Measurements from ENCODE around the gene KCNMA1. TPM values are rescaled to one million over a fixed set of nuclear protein-coding genes. Genes with fewer than 3 reads are reported as not detected.

Gene KCNMA1
- total RNA-seq, 1 donor from 2014 or later = not detected

DNA sequence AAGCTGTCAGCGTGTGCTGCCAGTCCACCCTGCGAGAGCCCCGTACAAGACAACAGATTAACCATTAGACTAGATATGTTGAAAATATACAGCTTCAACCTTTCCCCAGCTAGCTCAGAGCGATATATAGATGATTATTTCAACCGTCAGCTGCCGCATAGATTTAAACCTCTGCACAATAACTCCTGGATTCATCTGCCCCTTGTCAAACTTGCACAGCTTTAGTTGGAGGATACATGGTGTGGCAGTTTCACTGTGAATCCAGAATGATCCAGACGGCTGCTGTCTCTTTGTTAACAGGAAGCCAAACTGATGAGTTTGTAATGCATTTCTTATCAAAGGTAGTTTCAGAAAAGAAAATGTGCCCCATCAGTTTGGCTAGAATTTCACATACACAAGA lies 659.7 kb downstream of the KCNMA1 start:
- Mint-ChIP-seq H3K4me1 (no peaks in the 10 kb centered on the region), H3K27me3 (peaks cover 2% of the 10 kb centered on the region), H3K4me3 (no peak overlapping the region), H3K9me3 (no peaks in the 10 kb centered on the region), H3K36me3 (ENCODE audit: low read depth) (no peaks in the 10 kb centered on the region), H3K27ac (no peak overlapping the region)
- DNase-seq = no peak
- intact Hi-C loops (cut with micrococcal nuclease) = no loop called here

DNA sequence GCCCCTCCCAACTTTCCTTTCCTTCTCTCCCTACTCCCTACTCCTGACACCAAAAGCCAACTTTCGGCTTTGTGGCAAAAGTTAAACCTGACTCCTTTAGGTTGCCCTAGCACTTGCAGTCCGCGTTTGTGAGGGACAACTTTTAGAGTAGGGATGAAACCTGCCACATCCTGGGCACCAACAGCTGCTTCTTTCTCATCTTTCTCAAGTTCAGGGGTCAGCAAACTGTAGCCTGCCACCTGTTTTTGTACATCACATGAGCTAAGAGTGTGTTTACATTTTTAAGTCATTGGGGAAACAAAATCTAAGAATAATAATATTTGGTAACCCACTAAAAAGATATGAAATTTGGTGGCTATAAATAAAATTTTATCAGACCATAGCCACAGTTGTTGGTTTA lies 660.6 kb downstream of the KCNMA1 start:
- intact Hi-C loops (cut with micrococcal nuclease) = no loop called here
- peaks cover 2% of the 10 kb centered on the region for H3K27me3 Mint-ChIP-seq
- H3K9me3 Mint-ChIP-seq = no peaks in the 10 kb centered on the region
- H3K27ac Mint-ChIP-seq = no peak overlapping the region
- no peak for DNase-seq
- H3K36me3 Mint-ChIP-seq (ENCODE audit: low read depth) = no peaks in the 10 kb centered on the region
- no peak overlapping the region for H3K4me3 Mint-ChIP-seq
- no peaks in the 10 kb centered on the region for H3K4me1 Mint-ChIP-seq

- Mint-ChIP-seq H3K9me3 (no peaks in the 10 kb centered on the region), H3K27me3 (peaks cover 5% of the 10 kb centered on the region), H3K4me3 (no peak overlapping the region), H3K36me3 (ENCODE audit: low read depth) (no peaks in the 10 kb centered on the region), H3K4me1 (no peaks in the 10 kb centered on the region), H3K27ac (no peak overlapping the region)
- DNase-seq = no peak
- intact Hi-C loops (cut with micrococcal nuclease) = no loop called here
Observed at GRCh38 chr10:76976142-76976541, 661.5 kb downstream of the KCNMA1 start.

DNA sequence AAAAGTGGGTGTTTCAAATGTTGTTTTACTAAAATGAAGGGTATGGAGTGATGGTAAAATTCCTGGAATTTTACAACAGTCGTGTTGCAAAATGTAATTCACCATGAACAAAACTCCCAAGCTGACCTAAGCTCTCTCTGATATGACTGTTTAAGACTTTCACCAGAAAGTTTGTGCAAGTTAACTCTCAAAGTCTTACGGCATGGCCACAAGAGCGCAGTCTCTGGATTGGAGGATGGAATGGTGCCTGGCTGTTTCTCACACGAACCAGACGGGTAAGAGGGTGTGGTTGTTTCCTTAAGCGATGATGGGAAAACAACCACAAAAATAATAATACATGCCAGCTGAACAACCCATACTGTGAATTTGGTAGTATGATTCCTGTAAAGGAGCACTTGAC lies 662.5 kb downstream of the KCNMA1 start:
- Mint-ChIP-seq H3K4me3 (no peak overlapping the region), H3K36me3 (ENCODE audit: low read depth) (no peaks in the 10 kb centered on the region), H3K4me1 (no peaks in the 10 kb centered on the region), H3K27me3 (peaks cover 5% of the 10 kb centered on the region), H3K9me3 (no peaks in the 10 kb centered on the region), H3K27ac (no peak overlapping the region)
- intact Hi-C loops (cut with micrococcal nuclease) = no loop called here
- no peak for DNase-seq

GRCh38 chr10:76974017-76974691 lies 663.5 kb downstream of the KCNMA1 start:
- Mint-ChIP-seq H3K27ac (no peak overlapping the region), H3K4me3 (no peak overlapping the region), H3K27me3 (peaks cover 5% of the 10 kb centered on the region), H3K36me3 (ENCODE audit: low read depth) (no peaks in the 10 kb centered on the region), H3K9me3 (no peaks in the 10 kb centered on the region), H3K4me1 (no peaks in the 10 kb centered on the region)
- no peak for DNase-seq
- intact Hi-C loops (cut with micrococcal nuclease) = no loop called here

DNA sequence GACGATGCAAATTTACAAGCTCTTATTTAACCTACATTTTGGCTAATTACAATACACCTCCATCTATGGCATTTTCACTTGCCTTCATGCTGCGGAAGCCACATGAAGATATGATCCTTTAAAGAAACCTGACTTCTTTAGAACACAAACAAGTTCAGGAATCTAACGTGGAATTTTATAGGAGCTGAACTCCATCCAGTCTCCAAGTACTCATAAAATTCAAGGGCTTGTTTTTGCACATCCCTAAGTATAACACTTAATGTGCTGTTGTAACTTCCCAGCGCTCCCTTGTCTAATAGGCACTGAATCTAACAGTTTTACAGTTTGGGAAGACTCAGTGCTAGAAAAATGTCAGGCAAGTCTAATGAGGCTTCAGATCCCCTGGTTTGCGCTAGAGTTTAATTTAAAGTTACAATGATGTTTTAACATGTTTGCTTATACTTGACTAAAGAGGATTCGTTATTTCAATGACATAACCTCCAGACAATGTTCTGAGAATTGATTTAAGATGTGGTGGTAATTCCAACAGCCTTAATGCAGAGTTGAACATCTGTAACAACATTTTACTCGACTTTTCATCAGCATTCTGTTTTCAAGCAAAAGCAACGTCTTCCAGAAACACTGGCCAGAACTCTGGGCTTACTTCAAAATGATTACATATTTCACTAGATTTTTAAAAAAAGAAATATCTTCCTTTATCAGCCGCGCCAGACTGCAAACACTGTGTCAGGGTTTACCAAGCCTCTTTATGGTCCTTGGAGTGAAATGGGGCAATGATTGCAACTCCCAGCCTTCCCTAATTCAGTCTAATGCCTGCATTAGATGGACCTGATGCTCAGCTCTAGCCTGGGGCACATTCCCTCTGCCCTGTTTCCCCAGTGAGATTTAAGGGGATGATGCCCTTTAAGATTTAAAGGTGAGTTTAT lies 664.3 kb downstream of the KCNMA1 start:
- no peak overlapping the region for H3K27ac Mint-ChIP-seq
- H3K36me3 Mint-ChIP-seq (ENCODE audit: low read depth) = no peaks in the 10 kb centered on the region
- H3K4me3 Mint-ChIP-seq = no peak overlapping the region
- intact Hi-C loops (cut with micrococcal nuclease) = no loop called here
- no peaks in the 10 kb centered on the region for H3K9me3 Mint-ChIP-seq
- H3K4me1 Mint-ChIP-seq = no peaks in the 10 kb centered on the region
- no peak for DNase-seq
- peaks cover 5% of the 10 kb centered on the region for H3K27me3 Mint-ChIP-seq

- peaks cover 5% of the 10 kb centered on the region for H3K27me3 Mint-ChIP-seq
Observed at GRCh38 chr10:76972541-76972940, 665.1 kb downstream of the KCNMA1 start.

DNA sequence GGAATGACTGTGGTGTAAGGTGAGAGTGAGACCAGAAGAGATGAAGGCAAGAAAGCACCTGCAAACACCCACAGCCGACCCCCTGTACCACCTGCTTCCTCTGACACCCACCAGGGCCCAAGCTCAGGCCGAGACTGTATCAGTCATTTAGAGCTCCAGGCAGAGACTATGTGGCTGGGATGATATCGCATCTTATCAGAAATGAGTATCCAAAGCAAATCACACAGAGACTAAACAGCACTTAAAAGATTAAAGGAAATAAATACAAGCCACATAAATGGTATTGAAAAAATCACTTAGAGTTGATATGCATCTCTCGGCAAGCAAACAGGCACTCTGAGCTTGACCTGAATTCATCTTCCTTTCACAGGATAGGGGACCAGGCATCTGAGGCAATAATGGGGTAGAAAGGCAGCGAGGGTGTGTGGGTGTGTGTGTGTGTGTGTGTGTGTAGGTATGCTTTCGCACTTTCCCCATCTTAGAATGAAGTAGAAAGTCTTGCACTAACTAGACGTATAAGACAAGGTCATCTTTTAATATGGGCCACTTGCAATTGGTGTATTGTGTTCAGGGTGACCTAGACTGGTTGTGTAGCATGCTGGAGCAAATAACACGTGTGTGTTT lies 665.9 kb downstream of the KCNMA1 start:
- peaks cover 4% of the 10 kb centered on the region for H3K27me3 Mint-ChIP-seq
- H3K36me3 Mint-ChIP-seq (ENCODE audit: low read depth) = no peaks in the 10 kb centered on the region
- no peak overlapping the region for H3K27ac Mint-ChIP-seq
- DNase-seq = no peak
- no peaks in the 10 kb centered on the region for H3K9me3 Mint-ChIP-seq
- intact Hi-C loops (cut with micrococcal nuclease) = no loop called here
- H3K4me3 Mint-ChIP-seq = no peak overlapping the region
- no peaks in the 10 kb centered on the region for H3K4me1 Mint-ChIP-seq

More at GRCh38 chr10:76972541-76972940, 665.1 kb downstream of the KCNMA1 start:
- Mint-ChIP-seq H3K27ac (no peak overlapping the region), H3K4me3 (no peak overlapping the region), H3K9me3 (no peaks in the 10 kb centered on the region), H3K36me3 (ENCODE audit: low read depth) (no peaks in the 10 kb centered on the region), H3K4me1 (no peaks in the 10 kb centered on the region)
- DNase-seq = no peak
- intact Hi-C loops (cut with micrococcal nuclease) = no loop called here

- intact Hi-C loops (cut with micrococcal nuclease) = no loop called here
- no peak overlapping the region for H3K4me3 Mint-ChIP-seq
- H3K27ac Mint-ChIP-seq = no peak overlapping the region
- H3K27me3 Mint-ChIP-seq = peaks cover 4% of the 10 kb centered on the region
- no peaks in the 10 kb centered on the region for H3K9me3 Mint-ChIP-seq
- H3K36me3 Mint-ChIP-seq (ENCODE audit: low read depth) = no peaks in the 10 kb centered on the region
- DNase-seq = no peak
- H3K4me1 Mint-ChIP-seq = no peaks in the 10 kb centered on the region
Observed at GRCh38 chr10:76970711-76971519, 666.7 kb downstream of the KCNMA1 start.

GRCh38 chr10:76969366-76969948 lies 668.2 kb downstream of the KCNMA1 start:
- no peak for DNase-seq
- intact Hi-C loops (cut with micrococcal nuclease) = no loop called here
- H3K4me1 Mint-ChIP-seq = no peaks in the 10 kb centered on the region
- no peaks in the 10 kb centered on the region for H3K36me3 Mint-ChIP-seq (ENCODE audit: low read depth)
- H3K9me3 Mint-ChIP-seq = no peaks in the 10 kb centered on the region
- H3K27ac Mint-ChIP-seq = no peak overlapping the region
- peaks cover 4% of the 10 kb centered on the region for H3K27me3 Mint-ChIP-seq
- H3K4me3 Mint-ChIP-seq = no peak overlapping the region

DNA sequence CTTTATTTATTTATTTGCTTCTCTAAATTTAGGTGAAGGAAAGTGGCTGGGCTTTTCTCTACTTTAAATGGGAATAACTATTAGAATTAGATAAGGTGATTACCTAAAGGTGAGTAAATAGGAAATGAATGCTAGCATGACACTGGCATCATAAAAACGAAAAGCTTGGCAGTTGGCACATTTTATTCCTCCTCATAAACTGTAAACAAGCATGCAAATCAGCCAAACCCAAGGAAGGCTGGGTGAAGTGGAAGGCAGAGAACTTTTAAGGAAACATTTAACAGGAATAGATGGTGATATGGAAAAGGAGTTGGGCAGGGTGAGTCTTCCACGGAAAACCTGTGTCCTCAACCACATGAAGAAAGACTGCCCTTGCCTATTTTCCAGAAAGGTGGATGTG lies 669.1 kb downstream of the KCNMA1 start:
- H3K36me3 Mint-ChIP-seq (ENCODE audit: low read depth) = no peaks in the 10 kb centered on the region

GRCh38 chr10:76962851-76963250 lies 674.8 kb downstream of the KCNMA1 start:
- Mint-ChIP-seq H3K27me3 (no peaks in the 10 kb centered on the region), H3K4me1 (no peaks in the 10 kb centered on the region), H3K36me3 (ENCODE audit: low read depth) (no peaks in the 10 kb centered on the region), H3K9me3 (no peaks in the 10 kb centered on the region), H3K27ac (no peak overlapping the region), H3K4me3 (no peak overlapping the region)
- intact Hi-C loops (cut with micrococcal nuclease) = no loop called here
- no peak for DNase-seq

More for the DNA sequence above, 669.1 kb downstream of the KCNMA1 start:
- Mint-ChIP-seq H3K27me3 (peaks cover 4% of the 10 kb centered on the region), H3K9me3 (no peaks in the 10 kb centered on the region), H3K4me3 (no peak overlapping the region), H3K4me1 (no peaks in the 10 kb centered on the region), H3K27ac (no peak overlapping the region)
- intact Hi-C loops (cut with micrococcal nuclease) = no loop called here
- no peak for DNase-seq

DNA sequence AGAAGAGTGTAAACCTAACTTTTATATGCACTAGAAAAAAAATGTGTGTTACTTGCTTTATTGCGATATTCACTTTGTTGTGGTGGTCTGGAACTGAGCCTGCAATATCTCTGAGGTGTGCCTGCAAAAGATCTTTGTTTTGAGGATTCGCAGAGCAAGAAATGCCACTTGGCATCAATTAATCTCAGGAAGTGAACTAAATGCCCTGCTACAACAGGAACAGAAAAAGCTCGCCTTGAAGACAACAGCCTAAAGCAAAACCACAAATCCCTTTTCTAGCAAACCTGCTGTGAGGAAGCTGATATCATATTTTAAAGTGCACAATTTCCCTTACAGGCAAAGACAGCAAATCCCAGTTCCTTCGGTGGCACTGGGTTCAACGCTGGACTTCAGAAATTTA lies 675.8 kb downstream of the KCNMA1 start:
- DNase-seq = no peak
- Mint-ChIP-seq H3K9me3 (no peaks in the 10 kb centered on the region), H3K27ac (no peak overlapping the region), H3K36me3 (ENCODE audit: low read depth) (no peaks in the 10 kb centered on the region), H3K4me1 (no peaks in the 10 kb centered on the region), H3K27me3 (no peaks in the 10 kb centered on the region), H3K4me3 (no peak overlapping the region)
- intact Hi-C loops (cut with micrococcal nuclease) = no loop called here
